ENCODE results near the gene CCDC170. TPM values are rescaled to one million over a fixed set of nuclear protein-coding genes. Genes with fewer than 3 reads are reported as not detected.

CCDC170 gene
- total and polyA plus RNA-seq, 2 of the 8 experiments (the other 6 are each of a cell fraction or from before 2014, with no cell fraction given): 0.06 to 0.09 TPM

DNA sequence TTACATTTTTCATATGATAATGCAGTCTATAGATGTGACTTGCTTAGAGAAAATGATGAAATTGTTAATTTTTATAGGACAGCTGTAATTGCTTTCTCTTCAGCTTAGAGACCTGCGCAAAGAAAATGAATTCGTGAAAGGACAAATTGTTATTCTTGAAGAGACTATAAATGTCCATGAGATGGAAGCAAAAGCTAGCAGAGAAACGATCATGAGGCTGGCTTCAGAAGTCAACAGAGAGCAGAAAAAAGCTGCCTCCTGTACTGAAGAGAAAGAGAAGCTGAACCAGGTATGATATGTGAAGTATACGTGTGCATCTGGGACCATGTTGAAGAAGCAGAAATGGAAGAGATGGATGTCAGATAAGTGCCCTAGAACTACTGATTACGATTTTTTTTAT, 54.4 kb downstream of the CCDC170 start:
- no peaks in the 10 kb centered on the region for H3K36me3 ChIP-seq (ENCODE audit: control insufficient read depth in 2 of 4, insufficient read depth in 4 of 4, low read length in 3 of 4)
- H3K9me3 ChIP-seq (ENCODE audit: insufficient read depth in 2 of 2, low read depth in 1 of 2, low read length in 1 of 2): no peaks in the 10 kb centered on the region; a peak in 1 of 4 replicates
- H2BK120ac ChIP-seq (replicated peaks; ENCODE audit: low read depth, low read length): no peak overlapping the region
- no peaks in the 10 kb centered on the region for H3K23me2 ChIP-seq (ENCODE audit: low read depth, low read length)
- no peak overlapping the region for H3K18ac ChIP-seq (ENCODE audit: extremely low read depth, low read length)
- no peaks in the 10 kb centered on the region for H3K79me1 ChIP-seq (ENCODE audit: low read depth, low read length)
- no peak for TF ChIP-seq TEAD4 (IDR thresholded peaks at IDR 0.05; ENCODE audit: low read depth, low read length)
- TF ChIP-seq CHD2 (IDR thresholded peaks at IDR 0.05; ENCODE audit: low read length): no peak
- no peak for TF ChIP-seq KDM1A (IDR thresholded peaks at IDR 0.05; ENCODE audit: borderline replicate concordance, low read length)
- TF ChIP-seq, protein P1, sequence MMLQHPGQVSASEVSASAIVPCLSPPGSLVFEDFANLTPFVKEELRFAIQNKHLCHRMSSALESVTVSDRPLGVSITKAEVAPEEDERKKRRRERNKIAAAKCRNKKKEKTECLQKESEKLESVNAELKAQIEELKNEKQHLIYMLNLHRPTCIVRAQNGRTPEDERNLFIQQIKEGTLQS (IDR thresholded peaks at IDR 0.05; ENCODE audit: insufficient read depth, low read depth, low read length): no peak
- TF ChIP-seq EZH2 (IDR thresholded peaks at IDR 0.05; ENCODE audit: low read depth, low read length, severe bottlenecking): no peak
- TF ChIP-seq NRF1 (IDR thresholded peaks at IDR 0.05; ENCODE audit: low read depth, low read length): no peak
- TF ChIP-seq SP1 (IDR thresholded peaks at IDR 0.05; ENCODE audit: low read depth, low read length): no peak
- TF ChIP-seq, protein P2, sequence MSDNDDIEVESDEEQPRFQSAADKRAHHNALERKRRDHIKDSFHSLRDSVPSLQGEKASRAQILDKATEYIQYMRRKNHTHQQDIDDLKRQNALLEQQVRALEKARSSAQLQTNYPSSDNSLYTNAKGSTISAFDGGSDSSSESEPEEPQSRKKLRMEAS (IDR thresholded peaks at IDR 0.05): no peak
- no peak for TF ChIP-seq RAD21 (IDR thresholded peaks at IDR 0.05 in 1 of 2, conservative IDR thresholded peaks at IDR 0.05 in 1 of 2; ENCODE audit: low read depth in 2 of 2, low read length in 2 of 2)
- TF ChIP-seq SUZ12 (IDR thresholded peaks at IDR 0.05; ENCODE audit: low read length): no peak
- TF ChIP-seq POU5F1 (IDR thresholded peaks at IDR 0.05; ENCODE audit: low read depth, low read length): no peak
- no peak for TF ChIP-seq YY1 (IDR thresholded peaks at IDR 0.05; ENCODE audit: low read depth, low read length)
- no peak for TF ChIP-seq MAFK (IDR thresholded peaks at IDR 0.05; ENCODE audit: low read depth, low read length)
- no peak overlapping the region for H4K8ac ChIP-seq (ENCODE audit: extremely low read depth, insufficient read depth, low read length)
- H3K4me2 ChIP-seq (ENCODE audit: insufficient read depth in 1 of 2, low read depth in 2 of 2, low read length in 2 of 2): no peak overlapping the region
- 90% methylated on average over 5 of the region's 5 CpGs; no CpG with 5 or more reads in 1 of the 2 experiments for WGBS, 2 experiments (ENCODE audit: extremely low coverage in 1 of 2, insufficient coverage in 1 of 2, insufficient read length in 1 of 2, insufficient replicate concordance in 2 of 2, low coverage in 1 of 2, low lambda C conversion rate in 2 of 2, missing lambda C conversion rate in 1 of 2)
- H3K14ac ChIP-seq (ENCODE audit: insufficient read length): no peak overlapping the region
- peak overlapping the region; percentile 53 for H3K4ac ChIP-seq (replicated peaks; ENCODE audit: insufficient read length, low read depth, low read length)
- no peak overlapping the region for H4K5ac ChIP-seq (ENCODE audit: insufficient read length, low read depth, low read length)
- CTCF ChIA-PET (ENCODE audit: partially characterized antibody): no interaction called here
- FAIRE-seq: no peak
- H4K91ac ChIP-seq (replicated peaks; ENCODE audit: insufficient read length, low read length): no peak overlapping the region
- H3K27me3 ChIP-seq (replicated peaks in 1 of 4; ENCODE audit: control insufficient read depth in 3 of 4, extremely low read depth in 1 of 4, insufficient read depth in 3 of 4, low read length in 3 of 4): no peaks in the 10 kb centered on the region
- H3K27ac ChIP-seq (ENCODE audit: low read depth, low read length): no peak overlapping the region
- DNase-seq (ENCODE audit: low read depth in 1 of 2, low spot score in 2 of 2): no peak
- no peak overlapping the region for H2AK5ac ChIP-seq (ENCODE audit: low read depth, low read length)
- H3K4me3 ChIP-seq (ENCODE audit: extremely low read depth in 1 of 4, insufficient read depth in 2 of 4, low read depth in 3 of 4, low read length in 4 of 4): no peak overlapping the region
- H2BK15ac ChIP-seq (ENCODE audit: low read length): no peak overlapping the region
- no peaks in the 10 kb centered on the region for H3K79me2 ChIP-seq (ENCODE audit: control insufficient read depth in 1 of 2, insufficient read depth in 2 of 2, low read length in 2 of 2)
- H2AFZ ChIP-seq (ENCODE audit: low read length): no peak overlapping the region
- H3K4me1 ChIP-seq (replicated peaks in 1 of 4; ENCODE audit: control insufficient read depth in 3 of 4, insufficient read depth in 4 of 4, low read length in 3 of 4): no peaks in the 10 kb centered on the region
- H3K9ac ChIP-seq (replicated peaks in 1 of 4; ENCODE audit: extremely low read depth in 1 of 4, low read depth in 3 of 4, low read length in 3 of 4): no peak overlapping the region
- no peak overlapping the region for H2BK20ac ChIP-seq (ENCODE audit: low read length)
- H3K56ac ChIP-seq (replicated peaks; ENCODE audit: insufficient read length, low read depth, low read length): no peak overlapping the region
- no peak overlapping the region for H3K23ac ChIP-seq (ENCODE audit: insufficient read length)
- POLR2A ChIA-PET (ENCODE audit: partially characterized antibody): no interaction called here
- H2BK12ac ChIP-seq (ENCODE audit: low read depth, low read length): no peak overlapping the region
- H4K20me1 ChIP-seq (replicated peaks in 1 of 2; ENCODE audit: control insufficient read depth in 1 of 2, insufficient read depth in 2 of 2, low read length in 2 of 2): no peaks in the 10 kb centered on the region
- no peak overlapping the region for H2BK5ac ChIP-seq (ENCODE audit: low read depth, low read length)
